HEK293 (cell line): ENCODE data around the gene VRK3.

ENCODE experiments used
- GLI2 ChIP-seq: fragments of 450-650 bp; formaldehyde crosslinking; IDR thresholded peaks from 2 replicates; pipeline ENCODE4; 2017; ENCODE audit warnings: missing biosample characterization, missing genetic modification characterization, low read depth, borderline replicate concordance
- MZF1 ChIP-seq: fragments of 450-650 bp; formaldehyde crosslinking; IDR thresholded peaks from 2 replicates; pipeline ENCODE4 v1.5.1; 2017; ENCODE audit warnings: missing biosample characterization, missing genetic modification characterization, borderline replicate concordance
- PRDM10 ChIP-seq: fragments of 450-650 bp; formaldehyde crosslinking; IDR thresholded peaks from 2 replicates; pipeline ENCODE4 v1.5.1; 2016; ENCODE audit warnings: missing biosample characterization, missing genetic modification characterization
- SALL2 ChIP-seq: fragments of 450-650 bp; formaldehyde crosslinking; IDR thresholded peaks from 2 replicates; pipeline ENCODE4 v1.5.0; 2017; ENCODE audit warnings: missing biosample characterization, mild to moderate bottlenecking, missing genetic modification characterization, borderline replicate concordance
- ZBTB1 ChIP-seq: fragments of 450-650 bp; formaldehyde crosslinking; IDR thresholded peaks from 2 replicates; pipeline ENCODE4 v1.5.1; 2016; ENCODE audit warnings: missing biosample characterization, missing genetic modification characterization
- ZFP3 ChIP-seq: fragments of 450-650 bp; formaldehyde crosslinking; IDR thresholded peaks from 2 replicates; pipeline ENCODE4 v1.5.1; 2016; ENCODE audit warnings: low read depth, missing biosample characterization, missing genetic modification characterization
- ZNF175 ChIP-seq: fragments of 450-650 bp; formaldehyde crosslinking; IDR thresholded peaks from 2 replicates; pipeline ENCODE4 v1.5.1; 2016; ENCODE audit warnings: missing biosample characterization, missing genetic modification characterization
- ZNF19 ChIP-seq: fragments of 450-650 bp; formaldehyde crosslinking; IDR thresholded peaks from 2 replicates; pipeline ENCODE4; 2016; ENCODE audit warnings: missing biosample characterization, missing genetic modification characterization, low read depth
- ZNF302 ChIP-seq: fragments of 450-650 bp; formaldehyde crosslinking; IDR thresholded peaks from 2 replicates; pipeline ENCODE4 v1.5.1; 2016; ENCODE audit warnings: missing biosample characterization, missing genetic modification characterization, low read depth
- ZNF354C ChIP-seq: fragments of 450-650 bp; formaldehyde crosslinking; IDR thresholded peaks from 2 replicates; pipeline ENCODE4 v1.5.1; 2016; ENCODE audit warnings: missing biosample characterization, missing genetic modification characterization, low read depth, borderline replicate concordance
- ZNF391 ChIP-seq: fragments of 450-650 bp; formaldehyde crosslinking; IDR thresholded peaks from 2 replicates; pipeline ENCODE4 v1.5.1; 2016; ENCODE audit warnings: low read depth, missing biosample characterization, missing genetic modification characterization, borderline replicate concordance
- ZNF398 ChIP-seq: fragments of 450-650 bp; formaldehyde crosslinking; IDR thresholded peaks from 2 replicates; pipeline ENCODE4 v1.5.1; 2017; ENCODE audit warnings: missing biosample characterization, missing genetic modification characterization
- ZNF404 ChIP-seq: fragments of 450-650 bp; formaldehyde crosslinking; IDR thresholded peaks from 2 replicates; pipeline ENCODE4 v1.5.1; 2017; ENCODE audit warnings: missing biosample characterization, missing genetic modification characterization
- ZNF488 ChIP-seq: fragments of 450-650 bp; formaldehyde crosslinking; IDR thresholded peaks from 2 replicates; pipeline ENCODE4 v1.5.1; 2016; ENCODE audit warnings: missing biosample characterization, missing genetic modification characterization
- ZNF518A ChIP-seq: fragments of 450-650 bp; formaldehyde crosslinking; conservative IDR thresholded peaks from 2 replicates; pipeline ENCODE4 v1.5.1; 2016; ENCODE audit warnings: low read depth, missing biosample characterization, missing genetic modification characterization
- ZNF560 ChIP-seq: fragments of 450-650 bp; formaldehyde crosslinking; IDR thresholded peaks from 2 replicates; pipeline ENCODE4 v1.5.1; 2017; ENCODE audit warnings: missing biosample characterization, missing genetic modification characterization, borderline replicate concordance
- ZNF571 ChIP-seq: fragments of 450-650 bp; formaldehyde crosslinking; IDR thresholded peaks from 2 replicates; pipeline ENCODE4 v1.5.0; 2017; ENCODE audit warnings: missing biosample characterization, missing genetic modification characterization
- ZNF621 ChIP-seq: fragments of 450-650 bp; formaldehyde crosslinking; IDR thresholded peaks from 2 replicates; pipeline ENCODE4 v1.5.1; 2017; ENCODE audit warnings: missing biosample characterization, missing genetic modification characterization
- ZNF639 ChIP-seq: fragments of 450-650 bp; formaldehyde crosslinking; IDR thresholded peaks from 2 replicates; pipeline ENCODE4 v1.5.1; 2016; ENCODE audit warnings: missing biosample characterization, missing genetic modification characterization
- ZNF654 ChIP-seq: fragments of 450-650 bp; formaldehyde crosslinking; IDR thresholded peaks from 2 replicates; pipeline ENCODE4 v1.5.1; 2016; ENCODE audit warnings: low read depth, missing biosample characterization, missing genetic modification characterization
- ZNF704 ChIP-seq: fragments of 450-650 bp; formaldehyde crosslinking; IDR thresholded peaks from 2 replicates; pipeline ENCODE4 v1.5.1; 2016; ENCODE audit warnings: missing biosample characterization, missing genetic modification characterization
- ZNF76 ChIP-seq: fragments of 450-650 bp; formaldehyde crosslinking; IDR thresholded peaks from 2 replicates; pipeline ENCODE4; 2016; ENCODE audit warnings: low read depth, missing biosample characterization, missing genetic modification characterization, borderline replicate concordance
- ZSCAN30 ChIP-seq: fragments of 450-650 bp; IDR thresholded peaks from 2 replicates; pipeline ENCODE4 v1.5.1; 2018; ENCODE audit warnings: missing biosample characterization, mild to moderate bottlenecking, missing genetic modification characterization, moderate library complexity
- ZXDB ChIP-seq: fragments of 450-650 bp; formaldehyde crosslinking; IDR thresholded peaks from 2 replicates; pipeline ENCODE4 v1.5.1; 2016; ENCODE audit warnings: missing biosample characterization, missing genetic modification characterization

Gene VRK3

GRCh38 chr19:49937750-49938381, 87.3 kb downstream of the VRK3 start (continued):
- no peak for TF ChIP-seq ZNF354C (tag by site-specific recombination)
- no peak for TF ChIP-seq ZNF571 (tag by site-specific recombination)
- TF ChIP-seq ZFP3, result no peak
- TF ChIP-seq ZNF654 (tag by site-specific recombination), result peak; percentile 76
- TF ChIP-seq ZBTB1, result no peak
- no peak for TF ChIP-seq SALL2 (tag by site-specific recombination)
- no peak for TF ChIP-seq ZNF621 (tag by site-specific recombination)
- no peak for TF ChIP-seq ZXDB (tag by site-specific recombination)
- TF ChIP-seq ZNF76 (tag by site-specific recombination), result no peak
- TF ChIP-seq ZNF19, result no peak
- no peak for TF ChIP-seq ZNF488 (tag by site-specific recombination)
- no peak for TF ChIP-seq ZNF302
- TF ChIP-seq ZNF518A (tag by site-specific recombination), result no peak
- TF ChIP-seq ZNF404 (tag by site-specific recombination), result no peak
- no peak for TF ChIP-seq ZNF391
- no peak for TF ChIP-seq ZNF398 (tag by site-specific recombination)
- TF ChIP-seq ZNF175, result no peak
- peak; percentile 72 for TF ChIP-seq ZSCAN30 (tag by site-specific recombination)
- no peak for TF ChIP-seq GLI2 (tag by site-specific recombination)
- no peak for TF ChIP-seq ZNF560 (tag by site-specific recombination)
- no peak for TF ChIP-seq ZNF704
- TF ChIP-seq PRDM10 (tag by site-specific recombination), result 0 out of 2 replicates have a peak, but pooled peaks have one; percentile 11
- no peak for TF ChIP-seq ZNF639 (tag by site-specific recombination)
- no peak for TF ChIP-seq MZF1 (tag by site-specific recombination)
